Smooth muscle cell (in vitro differentiated cells): ENCODE results near the gene SLC4A5. TPM values are rescaled to one million over a fixed set of nuclear protein-coding genes. Genes with fewer than 3 reads are reported as not detected.
"Not testable (repeated sequence)": the region's sequence is repeated elsewhere in the genome, so short reads cannot be mapped to it uniquely, and the experiment has no call there.

Experiments
- DNase-seq: peaks from one replicate; lab custom pipeline; 2025; ENCODE audit not compliant: unreplicated experiment; lab: John Stamatoyannopoulos, UW
- H2AFZ ChIP-seq: fragments of 200-600 bp; sonication (generic); 2 replicates; pipeline ENCODE4 v1.6.0; 2016; ENCODE audit warnings: antibody characterized with exemption, low read depth, mild to moderate bottlenecking
- H3F3A ChIP-seq: fragments of 200-600 bp; sonication (generic); 2 replicates; pipeline ENCODE4 v1.6.0; 2017; ENCODE audit warnings: antibody characterized with exemption, low read depth
- H3K27ac ChIP-seq: fragments of 200-600 bp; sonication (generic); 2 replicates; pipeline ENCODE4 v1.5.1; 2016; ENCODE audit warnings: low read depth, mild to moderate bottlenecking
- H3K27me3 ChIP-seq: fragments of 200-600 bp; sonication (generic); 2 replicates; pipeline ENCODE4 v1.6.1; 2016; ENCODE audit warnings: low read depth, mild to moderate bottlenecking
- H3K36me3 ChIP-seq: fragments of 200-600 bp; sonication (generic); 2 replicates; pipeline ENCODE4 v1.5.1; 2016; ENCODE audit warnings: low read depth
- H3K4me1 ChIP-seq: fragments of 200-600 bp; sonication (generic); 2 replicates; pipeline ENCODE4 v1.5.1; 2016; ENCODE audit warnings: low read depth
- H3K4me2 ChIP-seq: fragments of 200-600 bp; sonication (generic); 2 replicates; pipeline ENCODE4 v1.6.0; 2016; ENCODE audit warnings: mild to moderate bottlenecking
- H3K4me3 ChIP-seq: fragments of 200-600 bp; sonication (generic); 2 replicates; pipeline ENCODE4 v1.5.1; 2016; ENCODE audit warnings: mild to moderate bottlenecking
- H3K79me2 ChIP-seq: fragments of 200-600 bp; sonication (generic); 2 replicates; pipeline ENCODE4 v1.6.0; 2016; ENCODE audit warnings: low read depth, mild to moderate bottlenecking
- H3K9ac ChIP-seq: fragments of 200-600 bp; sonication (generic); 2 replicates; pipeline ENCODE4 v1.6.0; 2016; ENCODE audit warnings: low read depth
- H3K9me3 ChIP-seq: fragments of 200-600 bp; sonication (generic); replicated peaks from 2 replicates; pipeline ENCODE4 v1.5.1; 2016; ENCODE audit warnings: low read depth
- H4K20me1 ChIP-seq: fragments of 200-600 bp; sonication (generic); 2 replicates; pipeline ENCODE4 v1.6.0; 2016; ENCODE audit warnings: low read depth
- CTCF ChIP-seq: fragments of 200-600 bp; sonication (generic); IDR thresholded peaks from 2 replicates; pipeline ENCODE4 v1.5.1; 2017; ENCODE audit warnings: borderline replicate concordance, mild to moderate bottlenecking, antibody characterized with exemption; ENCODE audit not compliant: insufficient read depth, poor library complexity, severe bottlenecking
- WGBS: methylation state at CpG from one replicate; pipeline ENCODE4 v1.1.7; 2016; ENCODE audit warnings: low lambda C conversion rate; 5-methylcytosine and 5-hydroxymethylcytosine counted together
- polyA plus RNA-seq: library from polyadenylated mRNA; unstranded; fragments of >200 nt; fragmentation: Nextera tagmentation; extraction: Ambion mirVana; gene quantifications from 2 replicates; pipeline ENCODE4 v1.2.1, GENCODE V29; 2016
- total RNA-seq: library from RNA; depleted of rRNA; stranded (reverse); fragments of >200 nt; gene quantifications from 2 replicates; pipeline ENCODE4 v1.2.3, GENCODE V29; 2014

Gene SLC4A5
- total and polyA plus RNA-seq, 2 experiments from 2014 or later, result 0.46 to 0.99 TPM

DNA sequence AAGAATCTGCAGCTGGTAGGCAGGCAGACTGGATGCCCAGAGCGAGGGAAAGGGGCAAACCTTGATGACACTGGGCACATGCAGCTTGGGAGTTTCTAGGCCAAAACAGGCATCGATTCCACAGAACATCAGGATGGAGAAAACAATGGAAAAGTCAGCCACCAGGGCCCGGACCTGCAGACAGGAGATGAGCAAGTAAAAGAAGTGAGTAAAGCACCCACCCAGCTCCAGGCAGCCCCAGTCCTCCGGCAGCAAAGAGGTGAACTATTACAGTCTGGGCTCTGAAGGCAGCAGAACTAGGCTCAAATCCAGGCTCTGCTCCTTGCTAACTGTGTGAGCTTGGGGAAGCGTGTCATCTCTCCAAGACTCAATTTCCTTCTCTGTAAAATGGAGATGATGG is 108.2 kb downstream of the SLC4A5 start:
- no peaks in the 10 kb centered on the region for H3K79me2 ChIP-seq
- H3K9me3 ChIP-seq, result no peaks in the 10 kb centered on the region
- WGBS, result 98% methylated on average over 5 of the region's 5 CpGs
- H2AFZ ChIP-seq, result no peak overlapping the region
- H3K27me3 ChIP-seq, result no peaks in the 10 kb centered on the region
- TF ChIP-seq CTCF, result no peak
- H3K36me3 ChIP-seq, result no peaks in the 10 kb centered on the region
- H3K9ac ChIP-seq, result no peak overlapping the region
- no peak overlapping the region for H3K4me3 ChIP-seq
- DNase-seq, result no peak
- H4K20me1 ChIP-seq, result no peaks in the 10 kb centered on the region
- H3K4me2 ChIP-seq, result no peak overlapping the region
- H3K4me1 ChIP-seq, result no peaks in the 10 kb centered on the region
- H3F3A ChIP-seq, result no peaks in the 10 kb centered on the region
- no peak overlapping the region for H3K27ac ChIP-seq

- TF ChIP-seq CTCF, result no peak
- no peak overlapping the region for H3K4me3 ChIP-seq
Observed at GRCh38 chr2:74233648-74234047, 109.6 kb downstream of the SLC4A5 start.

DNA sequence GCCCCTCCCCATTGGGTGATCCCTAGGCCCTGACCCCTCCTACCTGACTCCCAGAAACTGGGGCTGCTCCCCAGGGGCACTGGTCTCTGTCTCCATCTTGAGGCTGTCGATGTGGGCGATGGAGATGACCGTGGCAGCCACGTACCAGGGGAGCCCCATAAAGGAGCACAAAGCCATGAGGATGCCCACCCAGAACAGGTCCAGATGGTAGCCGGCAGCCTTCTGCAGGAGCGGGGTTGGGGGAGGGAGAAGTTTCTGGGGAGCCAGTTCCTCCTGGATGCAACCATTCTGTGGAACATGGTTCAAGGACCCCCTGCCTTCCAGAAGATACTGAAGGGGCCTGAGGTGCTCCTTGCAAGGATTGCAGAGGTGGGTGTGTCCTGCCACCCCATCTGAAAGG is 110.8 kb downstream of the SLC4A5 start:
- H3K27me3 ChIP-seq, result no peaks in the 10 kb centered on the region
- DNase-seq, result no peak
- no peak overlapping the region for H2AFZ ChIP-seq
- H3K79me2 ChIP-seq, result no peaks in the 10 kb centered on the region
- H3K36me3 ChIP-seq, result no peaks in the 10 kb centered on the region
- H3K4me1 ChIP-seq, result no peaks in the 10 kb centered on the region
- H3K9ac ChIP-seq, result no peak overlapping the region
- H3K27ac ChIP-seq, result no peak overlapping the region
- no peak overlapping the region for H3K4me2 ChIP-seq
- no peaks in the 10 kb centered on the region for H4K20me1 ChIP-seq
- WGBS, result 91% methylated on average over 6 of the region's 6 CpGs
- H3K9me3 ChIP-seq, result no peaks in the 10 kb centered on the region
- no peak for TF ChIP-seq CTCF
- no peak overlapping the region for H3K4me3 ChIP-seq
- H3F3A ChIP-seq, result no peaks in the 10 kb centered on the region

More at GRCh38 chr2:74233648-74234047, 109.6 kb downstream of the SLC4A5 start:
- no peak overlapping the region for H2AFZ ChIP-seq
- no peak overlapping the region for H3K9ac ChIP-seq
- no peaks in the 10 kb centered on the region for H3F3A ChIP-seq
- H3K27me3 ChIP-seq, result no peaks in the 10 kb centered on the region
- H3K36me3 ChIP-seq, result no peaks in the 10 kb centered on the region
- no peak overlapping the region for H3K27ac ChIP-seq
- H3K79me2 ChIP-seq, result no peaks in the 10 kb centered on the region
- no peaks in the 10 kb centered on the region for H3K4me1 ChIP-seq
- no peaks in the 10 kb centered on the region for H3K9me3 ChIP-seq
- H4K20me1 ChIP-seq, result no peaks in the 10 kb centered on the region
- no peak for DNase-seq
- H3K4me2 ChIP-seq, result no peak overlapping the region

GRCh38 chr2:74229865-74230264 is 113.4 kb downstream of the SLC4A5 start:
- not testable (repeated sequence) for H3K4me2 ChIP-seq, H3K27ac ChIP-seq, H3K9me3 ChIP-seq, H3K4me3 ChIP-seq, DNase-seq, H3K36me3 ChIP-seq, H4K20me1 ChIP-seq, H3K79me2 ChIP-seq, H3F3A ChIP-seq, H3K4me1 ChIP-seq, H3K27me3 ChIP-seq, H3K9ac ChIP-seq, H2AFZ ChIP-seq
- WGBS, result 90% methylated on average over 5 of the region's 5 CpGs
